HG02970 (cell line): ENCODE data around the gene RPS17.
A peak's percentile ranks its signal among the peaks of the same experiment; 100 is the strongest.
"Not testable (repeated sequence)": the region's sequence is repeated elsewhere in the genome, so short reads cannot be mapped to it uniquely, and the experiment has no call there.

ENCODE experiments used
- ATAC-seq: cut with Tn5 transposase; IDR thresholded peaks from one replicate; pipeline ENCODE4 v1.9.1; 2021; ENCODE audit warnings: mild to moderate bottlenecking, moderate library complexity, moderate number of reproducible peaks; ENCODE audit not compliant: unreplicated experiment, low FRiP score

RPS17 gene

GRCh38 chr15:82530606-82531379 is 9.5 kb downstream of the RPS17 start:
- peak; percentile 75 for ATAC-seq

GRCh38 chr15:82530006-82530405 is 10.3 kb downstream of the RPS17 start:
- no peak for ATAC-seq

GRCh38 chr15:82513587-82513986 is 26.7 kb downstream of the RPS17 start:
- not testable (repeated sequence) for ATAC-seq

- ATAC-seq = not testable (repeated sequence)
These were observed 32.6 kb downstream of the RPS17 start for GRCh38 chr15:82507693-82508092.

- not testable (repeated sequence) for ATAC-seq
These were observed 33.2 kb downstream of the RPS17 start for GRCh38 chr15:82507087-82507486.

GRCh38 chr15:82505842-82506241 is 34.4 kb downstream of the RPS17 start:
- not testable (repeated sequence) for ATAC-seq

GRCh38 chr15:82504074-82504473 is 36.2 kb downstream of the RPS17 start:
- not testable (repeated sequence) for ATAC-seq

GRCh38 chr15:82502700-82503339 is 37.4 kb downstream of the RPS17 start:
- ATAC-seq = peak; percentile 56

GRCh38 chr15:82500772-82501171 is 39.5 kb downstream of the RPS17 start:
- not testable (repeated sequence) for ATAC-seq

- not testable (repeated sequence) for ATAC-seq
These were observed 42.3 kb downstream of the RPS17 start for GRCh38 chr15:82497978-82498377.

- ATAC-seq = not testable (repeated sequence)
These were observed 52.0 kb downstream of the RPS17 start for GRCh38 chr15:82488250-82488649.

GRCh38 chr15:82487045-82487444 is 53.2 kb downstream of the RPS17 start:
- ATAC-seq = not testable (repeated sequence)
